IPS DF 4.7 (cell line): Measurements from ENCODE around the gene HRCT1.
A peak's percentile ranks its signal among the peaks of the same experiment; 100 is the strongest.
"Not testable (repeated sequence)": the region's sequence is repeated elsewhere in the genome, so short reads cannot be mapped to it uniquely, and the experiment has no call there.

Source experiments
- DNase-seq: peaks from one replicate; pipeline ENCODE4 v3.0.0-alpha.2; 2013; ENCODE audit warnings: low spot score; ENCODE audit errors: extremely low read depth

HRCT1 gene

GRCh38 chr9:35905912-35906679 lies at the start of gene HRCT1:
TSS of gene HRCT1 (plus strand) at chr9:35906202. CDS start at chr9:35906288, 86 bp downstream.
- DNase-seq: no peak

- no peak for DNase-seq
These were observed 49.8 kb upstream of the HRCT1 start for GRCh38 chr9:35856206-35856605.

DNA sequence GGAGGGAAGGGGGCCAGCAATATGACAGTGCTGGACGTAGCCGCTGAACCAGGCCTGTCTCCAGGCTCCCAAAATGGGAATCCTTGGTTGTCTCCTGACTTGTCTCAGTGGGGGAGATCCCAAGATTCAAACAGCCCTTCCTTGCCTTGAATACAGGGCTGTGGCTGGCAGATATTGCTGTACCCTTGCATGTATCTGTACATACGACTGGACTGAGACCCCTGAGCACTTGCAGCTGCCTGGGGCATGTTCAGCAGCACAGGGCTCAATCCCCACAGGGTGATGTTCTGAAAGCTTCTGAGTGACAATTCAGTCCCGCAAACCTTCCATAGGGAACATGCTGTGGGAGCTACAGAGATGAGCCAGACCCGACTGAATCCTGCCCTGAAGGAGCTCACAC lies 49.1 kb upstream of the HRCT1 start:
- DNase-seq: no peak

DNA sequence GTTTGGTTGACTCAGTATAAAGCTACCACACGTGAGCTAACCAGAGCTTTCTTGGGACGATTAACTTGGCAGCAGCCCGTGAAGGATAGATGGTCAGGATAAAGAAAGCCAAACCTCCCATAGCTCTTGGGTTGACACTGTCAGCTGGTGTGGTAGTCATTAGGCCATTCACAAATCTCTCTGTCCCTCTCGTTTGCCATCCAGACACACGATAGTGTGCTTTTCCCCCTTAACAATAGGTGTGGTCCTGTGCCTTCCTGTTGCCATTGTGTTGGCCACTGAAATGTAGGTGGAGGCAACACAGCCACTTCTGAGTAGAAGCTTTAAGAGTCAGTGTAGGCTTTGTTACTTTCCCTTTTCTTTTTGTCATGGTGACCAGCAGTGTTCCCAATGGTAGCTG lies 47.5 kb upstream of the HRCT1 start:
- DNase-seq: no peak

DNA sequence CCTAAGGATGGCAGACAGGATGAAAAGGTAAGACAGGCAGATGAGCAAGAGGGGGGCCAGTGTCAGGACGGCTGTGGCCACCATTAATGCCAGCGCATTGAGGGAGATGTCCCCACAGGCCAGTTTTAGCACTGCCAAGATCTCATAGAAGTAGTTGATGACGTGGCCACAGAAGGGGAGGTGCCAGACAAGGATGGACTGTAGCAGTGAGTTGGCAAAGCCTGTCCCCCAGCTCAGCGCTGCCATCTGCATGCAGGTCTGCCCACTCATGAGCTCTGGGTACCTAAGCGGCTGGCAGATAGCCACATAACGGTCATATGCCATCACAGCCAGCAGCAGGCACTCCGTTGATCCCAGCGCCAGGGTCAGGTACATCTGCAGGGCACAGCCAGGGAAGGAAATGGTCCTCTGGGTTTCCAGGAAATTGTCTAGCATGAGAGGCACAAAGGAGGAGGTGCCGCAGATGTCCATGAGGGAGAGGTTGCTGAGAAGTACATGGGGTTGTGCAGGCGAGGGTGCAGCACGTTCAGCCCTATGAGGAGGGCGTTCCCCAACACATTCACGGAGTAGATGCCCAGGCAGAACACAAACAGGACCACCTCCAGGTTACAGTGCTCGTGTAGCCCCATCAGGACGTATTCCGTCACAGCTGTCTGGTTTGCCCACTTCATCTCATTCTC lies 46.6 kb upstream of the HRCT1 start:
- DNase-seq: no peak

DNA sequence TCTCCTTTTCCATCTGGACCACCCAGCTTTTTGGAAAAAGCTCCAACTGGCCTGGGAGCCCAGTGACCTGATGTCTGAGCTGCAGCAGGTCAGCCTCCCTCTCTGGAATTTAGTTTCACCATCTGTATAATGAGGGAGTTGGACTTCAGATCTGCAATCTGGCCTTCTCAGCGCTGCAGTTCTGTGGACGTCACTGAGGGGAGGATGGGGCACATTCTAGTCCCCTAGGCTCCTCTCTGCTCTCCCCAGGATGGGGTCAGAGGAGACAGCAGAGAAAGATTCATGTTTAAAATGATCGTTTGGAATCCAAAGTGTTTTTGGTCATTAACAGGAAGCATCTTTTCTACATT lies 46.0 kb upstream of the HRCT1 start:
- no peak for DNase-seq

DNA sequence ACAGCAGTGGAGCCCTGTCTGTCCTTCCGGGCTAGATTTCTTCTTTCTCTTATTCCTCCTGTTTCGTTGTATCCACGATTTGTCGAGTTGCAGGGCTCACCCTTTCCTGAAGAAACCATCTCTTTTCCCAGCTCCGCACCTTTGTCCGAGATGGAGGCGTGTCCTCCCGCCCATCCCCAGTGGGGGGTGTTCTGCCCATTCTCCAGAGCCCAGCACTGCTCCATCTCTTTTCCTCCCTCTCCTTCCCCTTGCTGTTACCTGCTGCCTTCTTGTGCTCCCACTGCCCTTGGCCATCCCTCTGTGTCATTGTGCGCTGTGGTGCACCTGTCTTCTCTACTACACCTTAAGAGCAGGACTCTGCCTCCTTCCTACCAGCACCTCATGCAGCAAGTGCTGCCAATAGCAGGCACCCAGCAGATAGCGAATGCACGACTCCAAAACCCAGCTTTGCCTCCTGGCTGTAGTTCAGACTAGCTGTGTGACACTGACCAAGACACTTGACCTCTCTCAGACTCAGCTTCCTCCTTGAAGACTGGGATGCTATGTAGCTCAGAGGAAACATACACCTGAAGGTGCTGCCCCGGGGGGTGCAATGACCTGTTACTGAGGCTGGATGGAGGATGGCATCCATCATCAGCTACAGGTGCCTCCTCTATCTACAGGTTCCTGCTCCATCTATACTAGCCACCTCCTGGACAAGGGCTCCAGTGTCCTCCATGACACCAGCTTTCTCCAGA lies 44.7 kb upstream of the HRCT1 start:
- DNase-seq: no peak

- DNase-seq: no peak
These were observed 43.7 kb upstream of the HRCT1 start for GRCh38 chr9:35862328-35862727.

DNA sequence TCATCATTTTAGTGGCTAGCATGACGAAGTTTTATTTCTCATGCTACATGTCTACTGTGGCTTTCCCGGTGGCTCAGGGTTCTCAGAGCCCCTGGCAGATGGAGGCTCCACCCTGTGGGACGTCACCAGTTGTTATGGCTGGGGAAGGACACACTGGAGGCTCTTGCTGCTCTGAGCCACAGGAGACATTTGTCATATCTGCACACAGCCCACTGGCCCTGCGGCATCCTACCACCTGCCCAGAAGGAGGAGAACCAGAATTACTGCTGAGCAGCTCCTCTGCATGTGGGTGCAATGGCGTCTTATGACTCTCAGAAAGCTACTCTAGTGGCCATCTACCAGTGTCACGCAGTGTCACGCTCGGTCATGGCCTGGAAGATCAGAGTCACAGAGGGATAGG lies 42.4 kb upstream of the HRCT1 start:
- DNase-seq: no peak

DNA sequence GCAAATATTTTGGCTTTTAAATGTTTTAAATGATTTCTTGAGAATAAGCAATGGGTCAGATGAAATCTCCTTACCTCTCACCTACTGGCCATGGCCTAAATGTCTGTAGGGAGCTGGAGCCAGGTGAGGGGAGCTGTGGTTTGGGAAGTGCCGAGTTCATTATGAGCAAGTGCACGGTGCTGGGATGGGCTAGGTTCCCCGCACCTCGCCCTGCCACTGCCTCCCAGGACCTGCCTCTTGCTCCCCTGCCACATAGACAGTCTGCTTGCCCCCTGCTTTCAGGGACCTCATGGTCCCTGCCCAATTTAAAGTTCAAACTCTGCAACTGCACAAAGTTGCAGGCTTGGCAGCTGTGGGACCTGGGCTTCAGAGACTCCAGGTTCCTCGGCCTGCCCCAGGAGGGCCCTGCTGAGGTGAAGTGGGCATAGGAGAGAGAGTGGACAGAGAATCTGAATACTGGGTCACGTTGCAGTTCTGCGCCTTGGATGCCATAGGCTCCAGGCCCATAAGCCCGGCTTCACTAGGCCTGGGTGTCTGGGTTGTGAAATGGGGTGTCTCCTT lies 41.2 kb upstream of the HRCT1 start:
- DNase-seq: no peak

- no peak for DNase-seq
These were observed 38.5 kb upstream of the HRCT1 start for GRCh38 chr9:35867538-35867937.

GRCh38 chr9:35868933-35869332 lies 37.1 kb upstream of the HRCT1 start:
- DNase-seq: no peak

DNA sequence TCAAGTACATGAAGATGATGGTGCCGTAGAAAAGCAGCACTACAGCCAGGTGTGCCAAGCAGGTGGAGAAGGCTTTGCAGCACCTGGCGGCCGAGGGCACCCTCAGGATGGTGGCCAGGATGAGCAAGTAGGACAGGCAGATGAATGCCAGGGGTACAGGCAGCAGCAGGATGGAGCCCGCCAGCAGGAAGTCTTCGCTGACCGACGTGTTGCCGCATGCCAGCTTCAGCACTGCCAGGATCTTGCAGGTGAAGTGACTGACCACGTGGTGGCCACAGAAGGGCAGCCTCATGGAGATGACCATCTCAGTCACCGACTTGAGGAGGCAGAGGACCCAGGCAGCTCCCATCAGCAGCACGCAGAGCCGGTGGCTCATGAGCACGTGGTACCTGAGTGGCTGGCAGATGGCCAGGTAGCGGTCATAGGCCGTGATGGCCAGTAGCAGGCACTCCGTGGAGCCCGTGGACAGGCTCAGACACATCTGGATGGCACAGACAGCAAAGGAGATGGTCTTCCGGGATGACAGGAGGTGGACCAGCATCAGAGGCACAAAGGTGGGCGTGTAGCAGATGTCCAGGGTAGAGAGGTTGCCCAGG lies 36.3 kb upstream of the HRCT1 start:
- no peak for DNase-seq

DNA sequence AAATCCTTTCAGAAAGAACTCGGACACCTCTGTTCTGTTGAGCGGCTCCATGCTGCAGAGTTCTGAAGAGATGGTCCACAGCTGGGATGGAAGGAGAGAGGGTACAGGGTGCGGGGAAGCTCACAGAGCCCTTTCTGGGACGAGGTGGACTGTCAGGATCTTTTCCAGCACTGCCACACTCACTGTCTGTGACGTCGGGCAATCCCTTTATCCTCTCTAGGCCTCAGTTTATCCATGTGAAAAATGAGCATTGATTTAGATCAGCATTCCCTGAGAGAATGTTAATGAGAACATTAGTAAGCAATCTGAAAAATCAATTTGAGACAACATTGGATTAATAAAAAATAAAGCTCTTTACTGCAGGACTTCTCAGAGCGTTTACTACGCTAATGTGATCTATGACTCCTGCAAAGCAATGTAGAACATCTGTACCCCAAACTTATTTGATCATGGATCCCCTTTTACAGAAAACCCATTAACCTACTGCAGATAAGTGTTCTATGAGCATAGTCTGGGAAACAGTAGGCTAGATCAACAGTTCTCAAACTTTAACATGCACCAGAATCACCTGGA lies 35.6 kb upstream of the HRCT1 start, which contains the start of gene OR13J1:
OR13J1 (minus strand) TSS at position 51 of the 573 bp plus-strand sequence; CDS start at position 51, 0 bp downstream.
- DNase-seq: no peak

GRCh38 chr9:35871545-35871944 lies 34.5 kb upstream of the HRCT1 start:
- no peak for DNase-seq

DNA sequence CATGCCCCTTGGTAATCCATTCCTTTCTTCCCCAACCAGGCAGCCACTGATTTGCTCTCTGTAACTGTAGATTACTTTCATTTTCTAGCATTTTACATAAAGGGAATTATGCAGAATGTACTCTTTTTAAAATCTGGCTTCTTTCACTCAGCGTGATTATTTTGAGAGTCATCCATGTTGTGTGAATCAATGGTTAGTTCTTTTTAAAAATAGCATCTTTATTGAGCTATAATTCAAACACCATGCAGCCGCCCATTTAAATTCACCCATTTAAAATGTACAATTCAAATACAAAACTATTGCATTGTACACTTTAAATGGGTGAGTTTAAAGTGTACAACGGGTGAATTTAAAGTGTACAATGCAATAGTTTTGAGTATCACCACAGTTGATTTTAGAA lies 33.5 kb upstream of the HRCT1 start:
- no peak for DNase-seq

DNA sequence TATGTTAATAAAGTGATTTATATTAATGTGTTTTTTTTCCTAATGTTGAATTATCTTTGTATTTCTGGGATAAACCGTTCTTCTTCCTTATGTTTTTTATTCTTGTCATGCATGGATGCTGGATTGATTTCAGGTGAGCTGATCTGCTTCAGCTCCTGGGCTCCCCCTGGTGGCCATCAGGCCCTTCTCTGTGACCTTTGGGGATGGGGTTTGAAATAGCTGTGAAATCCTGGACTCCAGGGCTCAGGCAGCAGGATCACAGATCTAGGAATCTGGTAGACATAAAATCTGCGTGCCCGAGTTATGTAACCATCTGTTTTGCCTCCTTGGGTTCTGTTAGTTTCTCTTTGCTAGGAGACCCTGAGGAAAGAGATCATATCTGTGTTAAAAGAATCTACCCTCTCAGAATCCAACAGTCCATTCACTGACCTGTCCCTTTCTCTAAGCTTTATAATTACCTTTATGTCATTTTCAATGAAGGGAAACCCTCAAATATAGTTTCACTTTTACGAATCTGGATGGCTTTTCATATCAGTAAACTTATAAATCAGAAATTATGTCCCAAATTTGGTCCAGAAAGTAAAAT lies 23.6 kb upstream of the HRCT1 start:
- peak; percentile 74 for DNase-seq

GRCh38 chr9:35882996-35883395 lies 23.0 kb upstream of the HRCT1 start:
- no peak for DNase-seq

DNA sequence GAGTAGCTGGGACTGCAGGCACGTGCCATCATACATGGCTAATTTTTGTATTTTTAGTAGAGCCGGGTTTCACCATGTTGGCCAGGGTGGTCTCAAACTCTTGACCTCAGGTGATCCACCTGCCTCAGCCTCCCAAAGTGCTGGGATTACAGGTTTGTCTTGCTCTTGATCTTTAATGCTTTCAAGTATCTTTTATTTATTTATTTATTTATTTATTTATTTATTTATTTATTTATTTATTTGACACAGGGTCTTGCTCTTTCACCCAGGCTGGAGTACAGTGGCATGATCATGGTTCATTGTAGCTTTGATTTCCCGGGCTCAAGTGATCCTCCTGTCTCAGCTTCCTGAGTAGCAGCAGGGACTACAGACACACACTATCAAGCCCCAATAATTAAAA lies 21.1 kb upstream of the HRCT1 start:
- DNase-seq: not testable (repeated sequence)

DNA sequence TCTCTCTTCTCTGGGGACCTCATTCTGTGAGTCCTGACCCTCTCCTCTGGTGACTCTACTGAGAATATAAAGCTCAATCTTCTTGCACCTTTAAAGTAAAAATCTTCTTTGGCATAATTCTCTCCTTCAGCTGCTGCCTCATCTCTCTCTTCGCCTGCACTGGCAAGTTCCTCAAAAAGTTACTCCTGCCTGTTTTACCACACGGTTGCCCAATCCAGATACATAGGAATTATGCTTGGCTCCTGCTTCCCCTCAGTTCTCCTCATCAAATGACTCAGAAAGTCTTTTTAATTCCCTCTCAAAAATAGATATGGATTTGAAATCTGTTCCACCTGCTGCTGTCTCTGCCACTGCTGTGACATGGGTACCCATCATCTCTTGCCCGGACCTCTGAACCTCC lies 14.4 kb upstream of the HRCT1 start:
- DNase-seq: no peak

DNA sequence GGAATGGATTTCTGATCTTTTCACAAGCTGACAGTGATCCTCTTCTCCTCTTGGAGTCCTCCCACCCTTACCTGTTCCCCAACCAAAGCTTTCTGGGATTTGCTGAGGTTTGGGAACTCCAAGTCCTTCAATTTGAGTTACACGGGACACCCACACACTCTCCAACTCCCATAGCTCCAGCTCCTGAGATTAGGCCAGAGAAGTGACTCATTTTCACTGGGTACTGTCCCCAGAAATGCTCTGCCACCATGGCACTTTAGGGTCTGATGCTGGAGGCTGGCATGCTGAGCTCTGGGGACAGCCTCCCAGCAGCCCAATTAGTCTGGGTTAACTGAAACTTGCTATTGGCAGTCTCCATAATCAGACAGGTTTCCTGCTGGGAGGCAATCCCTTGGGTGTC lies 14.0 kb upstream of the HRCT1 start:
- no peak for DNase-seq
